Renal cortical epithelial cell (primary cell): ENCODE data around the gene MYBPC1. TPM values are rescaled to one million over a fixed set of nuclear protein-coding genes. Genes with fewer than 3 reads are reported as not detected.

ENCODE experiments used
- DNase-seq: peaks from one replicate; pipeline ENCODE4 v3.0.0-alpha.2; 2011; ENCODE audit warnings: low read depth
- total RNA-seq: library from RNA; depleted of rRNA; stranded (reverse); fragments of >200 nt; gene quantifications from 2 replicates; pipeline ENCODE4 v1.2.3, GENCODE V29; 2014

Gene MYBPC1
- total RNA-seq, 1 donor from 2014 or later: not detected

DNA sequence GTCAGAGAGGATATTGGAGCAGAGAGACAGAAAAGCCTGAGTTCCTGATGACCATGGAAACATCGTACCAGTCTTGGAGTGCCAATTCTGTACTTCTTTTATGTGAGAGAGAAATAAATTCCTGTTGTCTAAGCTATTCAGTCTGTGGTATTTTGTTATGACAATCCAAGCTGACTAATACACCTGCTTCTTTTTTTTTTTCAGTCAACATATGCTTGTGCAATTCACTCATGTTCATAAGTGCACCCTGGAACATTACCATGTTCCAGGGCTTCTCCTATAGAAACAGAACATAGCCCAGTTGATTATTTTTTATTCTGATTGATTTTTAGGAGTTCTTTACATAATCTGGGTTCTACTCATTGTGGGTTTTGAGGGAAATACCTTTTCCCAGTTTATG lies 100.9 kb downstream of the MYBPC1 start:
- DNase-seq: peak; percentile 87

DNA sequence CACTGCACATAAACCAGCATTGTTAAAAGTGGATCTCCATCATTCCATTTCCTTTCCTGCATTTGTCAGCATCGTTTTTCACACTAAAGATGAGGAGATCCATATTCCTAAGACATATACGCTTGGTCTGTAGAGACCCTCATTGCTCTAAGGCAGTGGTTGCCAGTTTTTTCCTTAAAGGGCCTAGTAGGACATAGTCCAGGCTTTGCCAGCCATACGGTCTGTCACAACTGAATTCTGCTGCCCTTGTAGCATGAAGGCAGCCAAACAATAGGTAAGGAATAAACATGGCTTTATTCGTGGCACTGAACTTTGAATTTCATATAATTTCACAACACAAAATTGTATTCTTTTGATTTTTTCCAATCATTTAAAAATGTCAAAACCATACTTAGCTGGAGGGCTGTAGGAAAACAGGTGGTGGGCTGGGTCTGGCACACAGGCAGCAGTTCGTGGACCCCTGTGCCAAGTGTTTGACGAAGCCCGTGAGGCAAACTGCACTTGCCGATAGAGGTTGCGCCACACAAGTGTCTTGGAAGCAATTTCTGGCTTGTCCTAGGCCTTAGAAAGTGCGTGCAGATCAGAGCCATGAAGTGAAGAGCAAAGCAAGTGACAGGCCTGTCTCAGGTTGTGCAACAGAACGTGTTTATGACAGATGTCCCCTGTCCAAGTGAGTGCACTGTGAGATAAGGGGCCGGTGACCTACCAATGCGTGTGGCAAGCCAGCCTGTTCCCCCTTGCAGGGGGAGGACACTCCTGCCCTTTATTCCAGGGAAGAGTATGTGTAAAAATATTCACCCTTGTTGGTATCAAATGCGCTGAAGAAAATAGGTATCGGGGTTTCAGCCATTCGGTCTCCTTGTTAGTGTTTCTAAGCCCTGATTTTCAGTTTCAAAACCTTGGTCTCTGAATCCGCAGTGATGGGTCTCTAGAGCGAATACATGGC lies 101.8 kb downstream of the MYBPC1 start:
- no peak for DNase-seq

DNA sequence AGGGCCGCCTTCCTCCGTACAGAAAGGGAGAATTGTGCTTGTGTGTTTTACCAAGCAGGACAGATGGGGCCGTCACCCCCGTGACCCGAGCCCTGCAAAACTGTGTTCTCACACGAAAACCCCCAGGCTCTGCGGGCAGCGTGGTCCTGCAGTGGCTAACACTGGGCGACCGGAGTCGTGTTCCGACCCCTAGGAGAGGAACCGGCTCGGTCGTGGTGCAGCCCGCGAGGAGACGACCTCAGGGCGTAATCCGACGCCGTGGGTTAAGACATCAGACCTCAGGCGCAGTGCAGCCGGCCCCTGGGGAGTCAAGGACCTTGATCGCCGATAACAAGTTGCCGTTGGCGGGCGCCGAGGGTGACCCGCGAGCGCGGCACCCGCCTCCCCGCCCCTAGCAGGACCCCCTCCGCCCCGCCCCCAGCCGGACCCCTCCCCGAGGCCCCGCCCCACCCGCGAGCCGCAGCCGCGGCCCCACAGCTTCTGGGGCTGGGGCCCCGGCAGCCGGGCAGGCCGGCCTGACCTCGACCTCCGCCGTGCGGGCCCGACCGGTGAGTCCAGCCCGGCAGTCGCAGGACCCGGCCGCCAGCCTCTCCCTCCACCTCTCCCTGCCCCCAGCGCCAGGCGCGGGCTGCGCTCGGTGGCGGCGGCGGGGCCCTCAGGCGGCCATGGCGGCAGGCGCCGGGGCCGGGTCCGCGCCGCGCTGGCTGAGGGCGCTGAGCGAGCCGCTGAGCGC lies 102.6 kb downstream of the MYBPC1 start, which contains the start of gene CHPT1:
Gene CHPT1, plus strand, starts transcription at position 444 of the 733 bp plus-strand sequence. Its CDS starts 222 bp downstream, at position 666.
- no peak for DNase-seq

DNA sequence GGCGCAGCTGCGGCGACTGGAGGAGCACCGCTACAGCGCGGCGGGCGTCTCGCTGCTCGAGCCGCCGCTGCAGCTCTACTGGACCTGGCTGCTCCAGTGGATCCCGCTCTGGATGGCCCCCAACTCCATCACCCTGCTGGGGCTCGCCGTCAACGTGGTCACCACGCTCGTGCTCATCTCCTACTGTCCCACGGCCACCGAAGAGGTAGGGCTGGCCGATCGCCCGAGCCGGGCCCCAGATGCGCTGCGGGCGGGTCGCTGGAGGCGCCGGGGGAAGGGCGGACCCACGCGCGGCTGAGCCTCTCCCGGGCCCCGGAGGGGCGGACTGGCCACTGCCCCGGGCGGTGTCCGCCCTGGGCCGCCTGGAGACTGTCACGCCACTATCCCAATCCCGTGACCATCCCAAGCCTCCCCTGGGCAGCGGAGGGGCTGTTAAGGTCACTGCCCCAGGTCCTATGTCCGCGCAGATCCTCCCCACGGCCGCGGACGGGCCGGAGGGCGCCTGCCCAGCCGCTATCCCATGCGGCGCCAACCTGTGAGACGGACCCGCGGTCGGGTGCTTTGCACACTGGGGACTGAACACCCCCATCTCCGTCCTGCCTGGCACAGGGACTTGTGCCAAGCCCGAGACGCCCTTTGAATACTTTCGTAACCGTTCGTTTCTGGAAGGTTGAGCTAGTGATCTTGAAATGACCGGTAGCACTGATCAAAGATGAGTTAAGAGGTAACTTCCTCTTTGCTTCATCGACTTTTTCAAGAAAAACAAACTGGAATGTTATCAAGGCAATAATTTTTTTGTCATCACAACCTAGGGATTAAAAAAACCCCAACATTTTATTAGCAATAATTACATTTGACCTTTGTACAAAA lies 103.4 kb downstream of the MYBPC1 start:
- DNase-seq: peak; percentile 41

DNA sequence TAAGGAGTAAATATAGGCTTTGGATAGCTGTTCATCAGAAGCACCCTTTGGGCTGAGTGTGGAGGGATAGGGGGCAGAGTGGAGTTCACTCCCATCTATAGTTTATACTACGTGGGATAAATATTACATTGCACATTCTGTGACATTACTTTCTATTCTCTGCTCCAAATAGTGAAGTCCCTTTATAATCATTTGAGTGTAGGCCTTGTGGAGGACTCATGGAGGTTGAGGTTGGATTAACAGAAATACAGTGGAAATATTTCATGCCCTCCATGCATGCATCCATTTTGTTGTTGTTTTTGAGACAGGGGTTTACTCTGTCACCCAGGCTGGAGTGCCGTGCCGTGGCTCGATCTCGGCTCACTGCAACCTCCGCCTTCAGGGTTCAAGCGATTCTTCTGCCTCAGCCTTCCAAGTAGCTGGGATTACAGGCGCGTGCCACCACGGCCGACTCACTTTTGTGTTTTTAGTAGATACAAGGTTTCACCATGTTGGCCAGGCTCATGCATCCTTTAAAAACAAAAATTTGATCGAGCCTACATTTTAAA lies 104.1 kb downstream of the MYBPC1 start:
- DNase-seq: no peak

DNA sequence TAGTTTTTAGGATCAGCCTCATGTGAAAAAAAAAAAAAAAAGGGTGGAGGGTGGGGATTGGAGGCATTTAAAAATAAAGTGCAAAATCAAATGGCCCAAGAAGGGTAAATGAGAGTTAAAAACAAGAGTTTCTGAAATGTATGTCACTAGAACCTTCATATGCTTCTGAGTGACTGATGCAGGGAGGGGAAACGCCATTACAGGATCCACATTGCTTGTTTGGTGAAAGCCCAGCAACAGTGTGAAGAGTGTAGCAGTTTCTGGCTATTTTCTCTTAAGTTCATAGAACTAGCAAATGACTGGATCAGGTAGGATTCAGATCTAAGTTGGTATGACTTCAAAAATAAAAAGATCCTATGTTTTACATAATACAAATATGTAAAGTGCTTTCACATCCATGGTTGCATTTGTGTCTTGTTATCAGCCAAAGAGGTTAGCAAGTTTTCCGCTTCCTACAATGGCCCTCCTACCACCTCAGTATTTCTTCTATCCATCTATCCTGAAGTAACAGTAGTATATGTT lies 105.6 kb downstream of the MYBPC1 start:
- DNase-seq: no peak

DNA sequence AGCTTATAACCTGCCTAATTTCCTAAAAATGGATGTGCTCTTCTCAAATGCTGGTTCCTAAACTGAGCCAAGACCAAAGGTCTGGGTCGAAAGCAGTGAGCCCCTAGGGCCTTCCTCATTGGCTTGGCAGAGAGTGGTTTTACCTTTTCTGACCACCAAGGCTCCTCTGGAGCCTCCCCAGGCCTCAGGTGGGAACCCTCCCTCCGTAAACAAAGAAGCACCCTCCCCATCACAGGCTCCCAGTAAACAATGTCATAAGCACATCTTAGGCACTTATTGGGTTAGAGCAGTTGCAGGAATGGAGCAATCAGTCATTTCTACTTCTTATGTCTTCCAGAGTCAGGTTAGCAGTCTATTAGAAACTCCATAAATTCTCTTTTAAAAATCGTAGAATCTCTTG lies 108.7 kb downstream of the MYBPC1 start:
- DNase-seq: no peak

DNA sequence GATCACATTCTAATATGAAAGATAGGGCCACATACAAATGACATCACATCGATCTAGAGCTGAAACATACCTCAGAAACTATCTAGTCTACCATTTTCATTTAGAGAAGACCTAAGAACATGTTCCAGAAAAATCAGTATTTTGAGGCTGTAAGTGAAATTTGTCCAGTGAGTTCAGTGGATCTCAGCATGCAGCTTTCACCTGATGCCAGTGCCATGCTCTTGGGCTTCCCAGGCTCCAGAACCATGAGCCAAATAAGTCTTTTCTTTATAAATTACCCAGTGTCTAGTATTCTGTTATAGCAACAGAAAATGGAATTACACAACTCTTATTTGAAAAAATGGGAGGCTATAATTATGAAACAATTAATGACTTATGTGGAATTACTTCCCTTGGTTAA lies 111.6 kb downstream of the MYBPC1 start:
- DNase-seq: no peak

DNA sequence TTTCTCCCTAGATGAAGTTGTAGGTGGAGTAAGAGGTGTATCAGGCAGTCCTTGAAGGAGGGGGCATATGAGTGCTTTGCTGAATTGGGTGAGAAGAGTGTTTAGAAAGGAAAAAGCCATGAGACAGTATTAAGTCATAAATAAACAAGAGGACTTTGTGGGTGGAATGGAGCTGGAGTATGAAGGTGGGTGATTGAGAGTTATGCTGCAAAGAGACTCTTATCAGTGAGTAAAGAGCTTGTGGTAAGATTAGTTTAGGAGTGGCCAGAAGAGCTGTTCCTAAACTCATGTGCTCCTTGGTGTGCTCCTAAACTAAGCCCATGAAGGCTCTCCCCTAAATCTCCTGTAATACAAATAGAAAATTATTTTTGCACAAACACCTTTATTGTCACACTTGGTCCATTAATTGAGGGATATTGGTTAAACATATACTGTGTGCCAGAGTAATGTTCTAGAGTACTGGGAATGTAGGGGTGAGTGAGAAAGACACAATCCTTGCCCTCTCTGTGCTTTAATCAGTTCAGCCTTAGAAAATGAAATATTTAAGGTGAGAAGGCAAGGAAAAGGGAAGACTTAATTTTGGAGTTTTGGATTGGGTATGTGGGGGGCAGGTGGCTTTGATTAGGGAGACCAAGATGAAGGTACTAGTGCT lies 112.5 kb downstream of the MYBPC1 start:
- no peak for DNase-seq

DNA sequence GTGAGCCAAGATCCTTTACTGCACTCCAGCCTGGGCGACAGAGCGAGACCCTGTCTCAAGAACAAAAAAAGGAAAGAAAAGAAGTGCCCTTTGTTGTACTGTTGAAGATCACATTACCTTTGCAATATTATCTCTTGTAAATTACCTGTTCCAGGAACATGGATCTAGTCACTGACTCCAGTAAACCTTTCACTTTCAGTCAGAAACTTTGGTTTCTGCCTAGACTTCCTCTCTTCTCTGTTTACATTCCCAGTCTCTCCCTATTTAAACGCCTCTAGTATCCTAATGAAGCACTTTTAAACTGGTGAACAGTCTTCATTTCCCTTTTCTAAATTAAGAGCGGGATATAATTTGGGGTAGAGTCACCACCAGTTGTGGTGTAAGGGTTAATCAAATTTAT lies 115.5 kb downstream of the MYBPC1 start:
- DNase-seq: no peak

DNA sequence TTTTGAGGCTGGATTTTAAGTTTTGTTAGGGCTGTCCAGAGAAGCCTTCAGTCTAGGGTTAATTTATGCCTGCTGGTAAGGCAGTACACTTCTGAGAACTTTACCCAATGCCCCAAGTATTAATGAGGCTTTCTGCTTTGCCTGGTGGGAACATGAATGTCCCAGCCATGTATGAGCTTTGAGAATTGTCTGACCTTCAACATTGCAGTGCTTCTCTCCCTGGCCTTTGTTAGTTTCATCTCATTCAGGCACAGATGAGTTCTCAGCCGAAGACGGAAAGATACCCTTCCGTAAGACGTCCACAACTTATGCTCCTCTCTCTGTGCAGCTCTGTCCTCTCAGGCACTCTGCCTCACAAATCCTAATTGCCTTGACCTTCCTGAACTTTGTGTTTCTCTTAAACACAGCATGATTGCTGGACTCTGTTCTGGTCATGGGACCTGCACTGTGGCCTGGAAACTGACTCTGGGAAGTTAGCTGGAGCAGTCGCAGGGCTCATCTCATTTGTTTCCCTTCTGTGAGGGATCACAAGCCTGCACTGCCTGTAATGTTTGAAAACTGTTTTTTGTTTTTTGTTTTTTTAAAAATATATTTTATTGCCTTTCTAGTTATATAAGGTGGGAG lies 118.4 kb downstream of the MYBPC1 start:
- DNase-seq: peak; percentile 54

DNA sequence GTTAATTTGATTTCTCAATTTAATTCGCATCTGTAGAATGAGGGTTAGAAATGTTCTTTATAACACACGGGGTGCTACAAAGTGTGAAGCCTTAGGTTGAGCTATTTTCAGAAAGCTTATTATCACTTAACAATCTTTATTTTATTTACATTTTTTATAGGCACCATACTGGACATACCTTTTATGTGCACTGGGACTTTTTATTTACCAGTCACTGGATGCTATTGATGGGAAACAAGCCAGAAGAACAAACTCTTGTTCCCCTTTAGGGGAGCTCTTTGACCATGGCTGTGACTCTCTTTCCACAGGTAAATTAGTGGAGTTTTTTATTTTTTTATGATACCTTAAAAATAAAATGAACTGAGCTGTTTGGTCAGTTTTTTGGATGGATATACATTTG lies 119.2 kb downstream of the MYBPC1 start:
- no peak for DNase-seq

DNA sequence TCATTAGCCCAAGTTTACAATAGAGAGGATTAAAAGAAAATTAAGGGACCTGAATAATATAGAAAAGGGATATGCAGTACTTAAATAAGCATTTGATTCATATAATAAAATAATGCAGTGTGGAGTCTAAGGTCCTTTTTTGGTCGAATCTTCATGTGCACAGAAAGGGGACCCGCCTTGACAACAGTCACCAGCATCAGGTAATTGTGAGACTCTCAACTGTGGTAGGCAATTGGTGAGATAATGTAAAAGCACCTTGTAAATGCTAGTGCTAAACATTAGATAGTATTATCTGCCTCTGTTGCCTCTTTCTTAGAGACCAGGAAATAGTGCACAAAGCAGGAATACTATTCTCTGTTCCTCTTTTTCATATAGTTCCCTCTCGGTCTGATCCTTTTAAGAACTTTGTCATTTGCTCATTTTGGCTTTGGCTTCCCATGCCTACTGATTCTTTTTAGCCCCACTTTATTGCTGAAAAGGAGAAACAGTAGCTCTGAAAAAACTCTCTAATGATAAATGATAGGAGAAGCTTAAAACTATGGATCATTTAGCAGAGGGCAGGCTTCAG lies 120.2 kb downstream of the MYBPC1 start:
- no peak for DNase-seq

DNA sequence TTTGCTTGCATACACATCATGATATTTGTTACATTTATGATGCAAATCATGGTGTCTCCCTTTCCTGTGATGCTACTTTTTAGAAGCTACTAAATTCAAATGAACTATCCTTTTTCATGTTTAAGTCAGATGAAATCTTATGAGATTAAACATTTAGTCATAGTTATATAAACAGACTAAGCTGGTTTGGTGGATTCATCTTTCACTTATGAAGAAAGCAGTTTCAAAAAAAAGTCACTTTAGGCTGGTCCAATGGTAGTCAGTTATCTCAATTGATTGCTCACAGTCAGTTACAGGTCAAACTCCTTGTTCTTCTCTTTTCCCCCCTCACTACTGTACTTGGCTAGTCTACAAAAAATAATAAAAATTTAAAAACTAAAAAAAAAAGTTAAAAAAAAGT lies 124.8 kb downstream of the MYBPC1 start:
- no peak for DNase-seq

DNA sequence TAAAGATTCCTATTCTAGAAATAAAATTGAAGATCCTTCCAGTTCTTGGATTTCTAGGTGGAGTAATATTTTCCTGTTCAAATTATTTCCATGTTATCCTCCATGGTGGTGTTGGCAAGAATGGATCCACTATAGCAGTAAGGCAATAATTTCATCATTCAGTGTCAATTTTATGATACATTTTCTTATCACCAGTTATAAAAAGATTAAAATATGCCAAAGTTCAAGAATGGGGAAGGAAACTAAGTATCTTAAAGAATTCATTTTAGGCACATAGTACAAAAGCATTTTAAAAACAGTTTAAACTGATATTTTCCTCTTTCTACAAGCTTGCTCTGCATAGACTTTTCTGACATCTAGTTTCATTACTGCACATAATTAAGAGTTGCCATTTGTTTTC lies 125.3 kb downstream of the MYBPC1 start:
- DNase-seq: no peak

DNA sequence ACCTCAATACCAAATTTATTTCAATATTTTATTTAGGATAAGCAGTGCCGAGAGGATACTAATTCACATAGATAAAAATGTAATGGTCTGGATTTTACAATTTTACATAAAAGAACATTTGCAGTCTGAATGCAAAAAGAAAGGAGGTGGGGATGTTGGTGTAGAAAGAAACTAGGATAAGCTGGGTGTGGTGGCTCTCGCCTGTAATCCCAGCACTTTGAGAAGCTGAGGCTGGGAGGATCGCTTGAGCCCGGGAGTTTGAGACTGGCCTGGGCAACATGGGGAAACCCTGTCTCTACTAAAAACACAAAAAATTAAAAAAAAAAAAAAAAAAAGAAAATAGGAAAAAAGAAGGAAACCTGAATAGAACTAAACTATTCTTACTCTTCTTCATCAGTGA lies 127.6 kb downstream of the MYBPC1 start:
- DNase-seq: no peak

DNA sequence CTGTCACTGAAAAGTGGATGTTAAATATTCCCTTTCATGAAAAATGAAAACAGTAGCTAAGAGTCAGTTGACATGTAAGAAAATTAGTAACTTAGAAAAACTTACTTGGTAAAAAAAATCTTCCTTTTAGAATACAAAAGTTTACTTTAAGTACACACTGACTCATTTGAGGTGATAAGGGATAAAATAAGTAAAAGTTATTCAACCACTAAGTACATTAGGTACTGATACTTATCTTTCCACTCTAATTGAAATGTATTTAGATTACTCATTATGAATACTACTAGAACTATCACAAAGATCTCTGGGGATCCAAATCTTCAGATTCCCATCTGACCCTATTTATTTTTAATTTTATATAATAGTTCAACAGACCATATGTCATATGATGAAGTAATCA lies 132.3 kb downstream of the MYBPC1 start:
- peak; percentile 44 for DNase-seq

DNA sequence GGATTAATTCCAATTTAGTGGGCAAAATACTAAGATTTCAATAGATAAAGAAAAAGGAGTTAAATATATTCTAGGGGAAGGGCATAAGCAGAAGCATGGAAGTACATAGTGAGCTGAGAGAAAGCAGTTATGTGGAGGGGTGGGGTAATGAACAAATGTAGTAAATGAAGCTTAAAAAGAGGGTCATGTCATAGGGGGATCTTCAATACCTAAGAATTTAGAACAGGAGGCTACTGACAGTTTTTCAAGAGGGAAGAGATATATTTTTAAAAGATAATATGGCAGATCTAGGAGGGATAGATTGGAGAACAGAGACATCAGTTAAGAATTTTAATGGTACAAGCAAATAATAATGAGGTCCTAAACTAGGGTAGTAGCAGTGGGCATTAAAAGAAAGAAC lies 135.1 kb downstream of the MYBPC1 start:
- no peak for DNase-seq

DNA sequence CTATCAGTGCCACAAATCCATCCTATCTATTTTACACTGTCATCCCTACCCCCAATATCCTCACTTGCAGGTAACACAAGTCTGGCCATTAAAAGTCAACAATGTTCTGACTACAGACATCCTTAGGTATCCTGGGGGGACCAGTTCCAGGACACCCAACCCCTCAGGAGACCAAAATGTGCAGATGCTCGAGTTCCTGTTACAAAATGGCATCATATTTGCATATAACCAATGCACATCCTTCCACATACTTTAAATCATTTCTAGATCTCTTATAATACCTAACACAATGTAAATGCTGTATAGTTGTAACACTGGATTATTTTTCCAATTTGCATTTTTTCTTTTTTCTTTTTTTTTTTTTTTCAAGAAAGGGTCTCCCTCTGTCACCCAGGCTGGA lies 137.5 kb downstream of the MYBPC1 start:
- DNase-seq: no peak

DNA sequence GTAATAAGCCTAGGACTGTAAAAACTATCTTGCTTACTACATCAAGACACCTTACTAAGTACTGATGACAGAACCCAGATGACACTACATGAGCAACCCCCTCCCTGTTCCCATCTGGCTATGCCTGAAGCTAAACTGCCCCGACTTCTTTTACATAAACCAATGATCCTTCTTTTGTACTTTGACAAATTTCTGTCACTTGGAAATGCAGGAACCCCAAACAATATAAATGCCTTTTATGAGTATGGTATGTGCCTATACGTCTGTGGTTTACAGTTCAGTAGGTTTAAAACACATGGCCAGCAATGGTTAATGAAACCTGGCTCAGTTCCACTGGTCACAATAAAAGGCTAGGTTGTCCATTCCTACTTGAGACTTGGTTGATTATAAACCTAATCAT lies 138.4 kb downstream of the MYBPC1 start:
- DNase-seq: peak; percentile 70
